ENCODE results near the gene COX14. TPM values are rescaled to one million over a fixed set of nuclear protein-coding genes. Genes with fewer than 3 reads are reported as not detected.

Gene COX14
- total RNA-seq, 4 donors from 2014 or later: 40.6 to 135 (median 90.9) TPM

Other genes starting within 250 kb of the COX14 start
- 1 to 10 TPM in 1 of 4 donors, under 1 TPM in 2, not detected in 1; 0.13 to 3.0 (median 0.33) TPM for gene FAIM2, start 208.3 kb upstream of the COX14 start, total RNA-seq
- under 1 TPM in 1 of 4 donors, not detected in 3; 0.67 TPM for gene AQP2, start 161.5 kb upstream of the COX14 start, total RNA-seq
- gene AQP5, start 150.4 kb upstream of the COX14 start, total RNA-seq: 1 to 10 TPM in 3 of 4 donors, not detected in 1; 1.1 to 3.5 (median 2.0) TPM
- not detected for gene AQP6, start 139.3 kb upstream of the COX14 start, total RNA-seq
- 1 to 10 TPM; 4.0 to 7.2 (median 6.2) TPM for gene RACGAP1, start 86.7 kb upstream of the COX14 start, total RNA-seq
- 1 to 10 TPM in 1 of 4 donors, under 1 TPM in 3; 0.13 to 1.9 (median 0.43) TPM for gene ASIC1, start 54.6 kb upstream of the COX14 start, total RNA-seq
- gene SMARCD1, start 26.9 kb upstream of the COX14 start, total RNA-seq: 10 to 100 TPM; 67.2 to 92.9 (median 74.7) TPM
- 10 to 100 TPM in 1 of 4 donors, 1 to 10 TPM in 3; 5.1 to 10.6 (median 7.1) TPM for gene GPD1, start 8.2 kb upstream of the COX14 start, total RNA-seq
- gene CERS5, start 55.1 kb downstream of the COX14 start, total RNA-seq: 10 to 100 TPM; 20.2 to 34.9 (median 29.5) TPM
- 10 to 100 TPM; 53.0 to 75.4 (median 66.7) TPM for gene LIMA1, start 171.3 kb downstream of the COX14 start, total RNA-seq

Data from thyroid gland (tissue), 4 donors.